AG09319 (cell line): ENCODE results near the gene BTBD2.

Experiments used
- DNase-seq: peaks from one replicate; pipeline ENCODE4 v3.0.0-alpha.2; 2010; ENCODE audit warnings: low read depth; ENCODE audit errors: extremely low read depth
- CTCF ChIP-seq: IDR thresholded peaks from 2 replicates; pipeline ENCODE4 v1.5.1; 2011; ENCODE audit warnings: low read depth, mild to moderate bottlenecking, inconsistent platforms, low read length, moderate library complexity

BTBD2 gene

DNA sequence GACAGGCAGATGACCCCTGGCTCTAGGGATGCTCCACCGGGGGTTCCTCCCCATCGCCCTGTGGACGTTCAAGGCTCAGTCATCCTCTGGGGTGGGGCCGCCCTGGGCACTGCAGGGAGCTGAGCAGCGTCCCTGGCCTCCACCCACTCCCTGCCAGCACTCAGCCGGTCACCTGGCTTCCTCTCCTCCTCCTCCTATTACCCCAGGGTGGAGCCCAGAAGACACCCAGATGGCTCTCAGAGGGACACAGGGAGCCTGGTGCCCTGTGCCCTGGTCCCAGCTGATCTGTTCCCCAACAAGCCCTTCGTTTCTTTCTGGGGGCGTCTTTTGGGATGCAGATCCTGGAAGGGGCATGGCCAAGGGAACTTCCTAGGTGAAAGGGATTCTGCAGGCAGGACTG is 39.2 kb upstream of the BTBD2 start:
- DNase-seq, result no peak
- no peak for TF ChIP-seq CTCF

- DNase-seq, result no peak
- TF ChIP-seq CTCF, result no peak
Observed at GRCh38 chr19:2053601-2054389, 38.3 kb upstream of the BTBD2 start.

GRCh38 chr19:2051773-2052704 is 36.5 kb upstream of the BTBD2 start:
- TF ChIP-seq CTCF, result no peak
- DNase-seq, result no peak

GRCh38 chr19:2050991-2051772 is 35.7 kb upstream of the BTBD2 start, which contains the start of gene MKNK2:
MKNK2 (minus strand) TSS chr19:2051244; CDS start chr19:2050851, 393 bp downstream.
- DNase-seq, result peak; percentile 59
- TF ChIP-seq CTCF, result peak; percentile 41

- no peak for DNase-seq
- TF ChIP-seq CTCF, result no peak
Observed at GRCh38 chr19:2050349-2050990, 35.0 kb upstream of the BTBD2 start.

DNA sequence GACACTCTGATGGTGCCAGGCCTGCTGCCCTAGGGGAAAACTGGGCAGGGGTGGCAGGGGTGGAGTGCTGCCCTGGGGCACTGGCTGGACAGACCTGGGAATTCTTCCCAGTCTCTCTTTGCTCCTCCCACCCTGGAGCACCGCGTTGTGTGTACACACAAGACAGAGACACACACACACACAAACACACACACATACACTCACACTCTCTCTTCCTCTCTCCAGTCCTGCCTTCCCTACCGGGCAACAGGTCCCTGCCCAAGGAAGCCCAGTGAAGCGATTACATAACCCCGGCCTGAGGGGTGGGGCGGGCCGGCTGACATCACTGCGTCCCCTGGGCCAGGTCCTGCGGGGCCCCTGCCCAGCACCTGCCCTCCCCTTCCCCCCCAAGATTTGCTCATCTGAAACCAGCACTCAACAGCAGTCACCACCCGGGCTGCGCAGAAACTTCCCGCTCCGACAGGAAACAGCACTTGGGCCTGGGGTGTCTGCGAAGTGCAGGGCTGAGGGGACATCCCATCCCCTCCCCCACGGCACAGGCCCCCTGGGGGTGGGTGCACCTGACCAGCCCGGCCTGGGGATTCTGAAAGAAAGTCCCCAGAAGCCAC is 34.3 kb upstream of the BTBD2 start:
- no peak for TF ChIP-seq CTCF
- no peak for DNase-seq
